Measurements from ENCODE around the gene YWHAQ. TPM values are rescaled to one million over a fixed set of nuclear protein-coding genes. Genes with fewer than 3 reads are reported as not detected.
"Not testable (repeated sequence)": the region's sequence is repeated elsewhere in the genome, so short reads cannot be mapped to it uniquely, and the experiment has no call there.

Gene YWHAQ
- total RNA-seq, 1 donor from 2014 or later, result 533 TPM

GRCh38 chr2:9610781-9611548 is 19.8 kb downstream of the YWHAQ start:
- TF ChIP-seq, protein P1, sequence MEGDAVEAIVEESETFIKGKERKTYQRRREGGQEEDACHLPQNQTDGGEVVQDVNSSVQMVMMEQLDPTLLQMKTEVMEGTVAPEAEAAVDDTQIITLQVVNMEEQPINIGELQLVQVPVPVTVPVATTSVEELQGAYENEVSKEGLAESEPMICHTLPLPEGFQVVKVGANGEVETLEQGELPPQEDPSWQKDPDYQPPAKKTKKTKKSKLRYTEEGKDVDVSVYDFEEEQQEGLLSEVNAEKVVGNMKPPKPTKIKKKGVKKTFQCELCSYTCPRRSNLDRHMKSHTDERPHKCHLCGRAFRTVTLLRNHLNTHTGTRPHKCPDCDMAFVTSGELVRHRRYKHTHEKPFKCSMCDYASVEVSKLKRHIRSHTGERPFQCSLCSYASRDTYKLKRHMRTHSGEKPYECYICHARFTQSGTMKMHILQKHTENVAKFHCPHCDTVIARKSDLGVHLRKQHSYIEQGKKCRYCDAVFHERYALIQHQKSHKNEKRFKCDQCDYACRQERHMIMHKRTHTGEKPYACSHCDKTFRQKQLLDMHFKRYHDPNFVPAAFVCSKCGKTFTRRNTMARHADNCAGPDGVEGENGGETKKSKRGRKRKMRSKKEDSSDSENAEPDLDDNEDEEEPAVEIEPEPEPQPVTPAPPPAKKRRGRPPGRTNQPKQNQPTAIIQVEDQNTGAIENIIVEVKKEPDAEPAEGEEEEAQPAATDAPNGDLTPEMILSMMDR (IDR thresholded peaks at IDR 0.05; ENCODE audit: partially characterized antibody, unreplicated experiment), result no peak
- Mint-ChIP-seq H3K4me3 (ENCODE audit: unreplicated experiment) (no peak overlapping the region), H3K36me3 (ENCODE audit: unreplicated experiment) (no peaks in the 10 kb centered on the region), H3K4me1 (ENCODE audit: low read depth, unreplicated experiment) (peaks cover 38% of the 10 kb centered on the region), H3K9me3 (ENCODE audit: unreplicated experiment) (peaks cover 3% of the 10 kb centered on the region), H3K27ac (ENCODE audit: unreplicated experiment) (no peak overlapping the region), H3K27me3 (ENCODE audit: unreplicated experiment) (no peaks in the 10 kb centered on the region)
- DNase-seq, result no peak

GRCh38 chr2:9608491-9608890 is 22.3 kb downstream of the YWHAQ start:
- H3K4me3 Mint-ChIP-seq (ENCODE audit: unreplicated experiment); H3K27me3 Mint-ChIP-seq (ENCODE audit: unreplicated experiment); DNase-seq; H3K36me3 Mint-ChIP-seq (ENCODE audit: unreplicated experiment); H3K27ac Mint-ChIP-seq (ENCODE audit: unreplicated experiment); H3K9me3 Mint-ChIP-seq (ENCODE audit: unreplicated experiment): not testable (repeated sequence)
- peaks cover 22% of the 10 kb centered on the region for H3K4me1 Mint-ChIP-seq (ENCODE audit: low read depth, unreplicated experiment)

DNA sequence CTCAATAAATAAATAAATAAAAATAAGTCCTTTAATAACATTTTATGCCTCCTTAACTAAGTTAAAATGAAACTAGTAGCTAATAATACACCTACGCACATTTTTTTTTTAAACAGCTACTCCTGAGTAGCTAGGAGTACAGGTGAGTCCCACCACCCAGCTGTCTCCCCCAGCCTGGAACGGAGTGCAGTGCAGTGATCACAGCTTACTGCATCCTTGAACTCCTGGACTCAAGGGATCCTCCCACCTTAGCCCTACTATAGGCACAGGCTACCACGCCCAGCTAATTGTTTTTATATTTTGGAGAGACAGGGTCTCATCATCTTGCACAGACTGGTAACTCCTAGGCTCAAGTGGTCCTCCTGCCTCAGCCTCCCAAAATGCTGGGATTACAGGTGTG is 28.4 kb downstream of the YWHAQ start:
- Mint-ChIP-seq H3K27ac (ENCODE audit: unreplicated experiment) (no peak overlapping the region), H3K27me3 (ENCODE audit: unreplicated experiment) (no peaks in the 10 kb centered on the region), H3K36me3 (ENCODE audit: unreplicated experiment) (peaks cover 24% of the 10 kb centered on the region), H3K4me1 (ENCODE audit: low read depth, unreplicated experiment) (no peaks in the 10 kb centered on the region), H3K4me3 (ENCODE audit: unreplicated experiment) (no peak overlapping the region), H3K9me3 (ENCODE audit: unreplicated experiment) (peaks cover 11% of the 10 kb centered on the region)
- no peak for DNase-seq
- TF ChIP-seq, protein P1 (IDR thresholded peaks at IDR 0.05; ENCODE audit: partially characterized antibody, unreplicated experiment), result no peak

- no peak for DNase-seq
- Mint-ChIP-seq H3K4me3 (ENCODE audit: unreplicated experiment) (no peak overlapping the region), H3K36me3 (ENCODE audit: unreplicated experiment) (peaks cover 24% of the 10 kb centered on the region), H3K27ac (ENCODE audit: unreplicated experiment) (no peak overlapping the region), H3K4me1 (ENCODE audit: low read depth, unreplicated experiment) (peaks cover 2% of the 10 kb centered on the region), H3K27me3 (ENCODE audit: unreplicated experiment) (no peaks in the 10 kb centered on the region), H3K9me3 (ENCODE audit: unreplicated experiment) (peaks cover 9% of the 10 kb centered on the region)
- TF ChIP-seq, protein P1 (IDR thresholded peaks at IDR 0.05; ENCODE audit: partially characterized antibody, unreplicated experiment), result no peak
Observed at GRCh38 chr2:9601397-9601796, 29.4 kb downstream of the YWHAQ start.

GRCh38 chr2:9599430-9599829 is 31.4 kb downstream of the YWHAQ start:
- Mint-ChIP-seq H3K4me1 (ENCODE audit: low read depth, unreplicated experiment) (peaks cover 7% of the 10 kb centered on the region), H3K27ac (ENCODE audit: unreplicated experiment) (no peak overlapping the region), H3K4me3 (ENCODE audit: unreplicated experiment) (no peak overlapping the region), H3K27me3 (ENCODE audit: unreplicated experiment) (no peaks in the 10 kb centered on the region), H3K36me3 (ENCODE audit: unreplicated experiment) (peaks cover 24% of the 10 kb centered on the region), H3K9me3 (ENCODE audit: unreplicated experiment) (peaks cover 9% of the 10 kb centered on the region)
- TF ChIP-seq, protein P1 (IDR thresholded peaks at IDR 0.05; ENCODE audit: partially characterized antibody, unreplicated experiment), result no peak
- no peak for DNase-seq
